ENCODE results near the gene TIMM21. TPM values are rescaled to one million over a fixed set of nuclear protein-coding genes. Genes with fewer than 3 reads are reported as not detected.

Gene TIMM21
- polyA plus RNA-seq, 1 experiment, result 52.7 TPM

- no peaks in the 10 kb centered on the region for H3K27me3 ChIP-seq (ENCODE audit: control insufficient read depth, insufficient read depth, low read length)
- ChIA-PET POLR2A (no interaction called here), CTCF (interaction anchor here (0.9 kb wide), 1 partner anchor 9 kb away, joined by 3 read pairs; no protein-coding TSS in a partner anchor)
- H3K27ac ChIP-seq (ENCODE audit: low read depth, low read length), result no peak overlapping the region
- H3K4me3 ChIP-seq (ENCODE audit: low read depth, low read length), result no peak overlapping the region
- no peaks in the 10 kb centered on the region for H3K9me3 ChIP-seq (ENCODE audit: control insufficient read depth, insufficient read depth, low read length)
- no peak for DNase-seq (ENCODE audit: low read depth, low spot score)
- TF ChIP-seq CTCF (IDR thresholded peaks at IDR 0.05; ENCODE audit: low read depth, low read length), result no peak
Measured at GRCh38 chr18:74126684-74127655, 21.4 kb upstream of the TIMM21 start.

GRCh38 chr18:74128159-74128558 lies 20.2 kb upstream of the TIMM21 start:
- DNase-seq (ENCODE audit: low read depth, low spot score), result no peak
- CTCF ChIA-PET, result no interaction called here
- no peak overlapping the region for H3K27ac ChIP-seq (ENCODE audit: low read depth, low read length)
- H3K9me3 ChIP-seq (ENCODE audit: control insufficient read depth, insufficient read depth, low read length), result no peaks in the 10 kb centered on the region
- H3K27me3 ChIP-seq (ENCODE audit: control insufficient read depth, insufficient read depth, low read length), result no peaks in the 10 kb centered on the region
- POLR2A ChIA-PET, result no interaction called here
- no peak for TF ChIP-seq CTCF (IDR thresholded peaks at IDR 0.05; ENCODE audit: low read depth, low read length)
- H3K4me3 ChIP-seq (ENCODE audit: low read depth, low read length), result no peak overlapping the region

GRCh38 chr18:74131124-74131523 lies 17.2 kb upstream of the TIMM21 start:
- CTCF ChIA-PET, result interaction anchor here (0.8 to 1.3 kb wide), 2 partner anchors 15 to 1368 kb away, joined by 3 to 4 read pairs; no protein-coding TSS in a partner anchor
- DNase-seq (ENCODE audit: low read depth, low spot score), result no peak
- Histone ChIP-seq H3K9me3 (ENCODE audit: control insufficient read depth, insufficient read depth, low read length) (no peaks in the 10 kb centered on the region), H3K4me3 (ENCODE audit: low read depth, low read length) (no peak overlapping the region), H3K27ac (ENCODE audit: low read depth, low read length) (no peak overlapping the region), H3K27me3 (ENCODE audit: control insufficient read depth, insufficient read depth, low read length) (no peaks in the 10 kb centered on the region)
- no peak for TF ChIP-seq CTCF (IDR thresholded peaks at IDR 0.05; ENCODE audit: low read depth, low read length)
- POLR2A ChIA-PET, result no interaction called here

- peak; percentile 58 for DNase-seq (ENCODE audit: low read depth, low spot score)
- H3K27me3 ChIP-seq (ENCODE audit: control insufficient read depth, insufficient read depth, low read length), result no peaks in the 10 kb centered on the region
- no peak overlapping the region for H3K27ac ChIP-seq (ENCODE audit: low read depth, low read length)
- ChIA-PET POLR2A (no interaction called here), CTCF (interaction anchor here (1.3 kb wide), 1 partner anchor 1369 kb away, joined by 4 read pairs; no protein-coding TSS in a partner anchor)
- no peak overlapping the region for H3K4me3 ChIP-seq (ENCODE audit: low read depth, low read length)
- TF ChIP-seq CTCF (IDR thresholded peaks at IDR 0.05; ENCODE audit: low read depth, low read length), result no peak
- no peaks in the 10 kb centered on the region for H3K9me3 ChIP-seq (ENCODE audit: control insufficient read depth, insufficient read depth, low read length)
Measured at GRCh38 chr18:74132201-74132600, 16.1 kb upstream of the TIMM21 start.

- CTCF ChIA-PET, result interaction anchor here (0.7 to 1.4 kb wide), 2 partner anchors 21 to 1375 kb away, joined by 3 to 5 read pairs; no protein-coding TSS in a partner anchor
- TF ChIP-seq CTCF (IDR thresholded peaks at IDR 0.05; ENCODE audit: low read depth, low read length), result no peak
- Histone ChIP-seq H3K27me3 (ENCODE audit: control insufficient read depth, insufficient read depth, low read length) (no peaks in the 10 kb centered on the region), H3K4me3 (ENCODE audit: low read depth, low read length) (no peak overlapping the region), H3K9me3 (ENCODE audit: control insufficient read depth, insufficient read depth, low read length) (no peaks in the 10 kb centered on the region), H3K27ac (ENCODE audit: low read depth, low read length) (no peak overlapping the region)
- no peak for DNase-seq (ENCODE audit: low read depth, low spot score)
- POLR2A ChIA-PET, result no interaction called here
Measured at GRCh38 chr18:74137920-74138538, 10.3 kb upstream of the TIMM21 start.

All from AG04450 (cell line).